AG04449 (cell line): ENCODE data around the gene GLS.

Experiments
- CTCF ChIA-PET: fragments of 350-600 bp; formaldehyde crosslinking; extraction: SDS; loops from one replicate; lab custom pipeline; 2021; ENCODE audit warnings: antibody characterized with exemption; lab: Yijun Ruan, JAX
- POLR2A ChIA-PET: fragments of 400-600, 350-600 bp; formaldehyde crosslinking; extraction: SDS; loops from one replicate; lab custom pipeline; 2020; ENCODE audit warnings: antibody characterized with exemption, inconsistent platforms; lab: Yijun Ruan, JAX
- DNase-seq: peaks from one replicate; pipeline ENCODE4 v3.0.0-alpha.2; 2010; ENCODE audit warnings: low read depth, low spot score
- H3K4me3 ChIP-seq: 2 replicates; pipeline ENCODE4 v1.5.1; 2011; ENCODE audit warnings: low read depth, mild to moderate bottlenecking, control low read depth, low read length
- TF ChIP-seq, protein P1 (sequence below): IDR thresholded peaks from one replicate; pipeline ENCODE4 v1.5.1; 2011; ENCODE audit warnings: mild to moderate bottlenecking, moderate library complexity, low read length, control low read depth, inconsistent platforms; ENCODE audit not compliant: insufficient read depth; ENCODE audit errors: missing control alignments

Gene GLS

DNA sequence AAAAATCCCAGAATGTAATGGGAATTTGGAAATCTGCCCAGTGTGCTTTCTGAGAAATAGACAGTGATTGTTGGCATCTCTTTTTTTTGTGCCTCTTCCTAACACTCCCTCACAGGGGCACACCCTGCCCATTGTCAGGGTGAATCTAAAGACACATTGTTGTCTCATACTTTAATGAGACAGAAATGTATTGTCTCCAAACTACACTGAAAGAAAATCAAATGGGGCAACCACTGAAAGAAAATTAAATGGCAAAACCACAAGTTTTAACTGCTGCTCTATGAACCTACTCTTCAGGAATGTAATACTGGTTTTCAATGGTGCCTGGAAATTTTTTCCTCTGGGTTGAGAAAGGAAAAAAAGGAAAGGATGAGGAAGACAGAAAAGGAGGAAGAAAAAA is 43.2 kb upstream of the GLS start:
- TF ChIP-seq, protein P1, sequence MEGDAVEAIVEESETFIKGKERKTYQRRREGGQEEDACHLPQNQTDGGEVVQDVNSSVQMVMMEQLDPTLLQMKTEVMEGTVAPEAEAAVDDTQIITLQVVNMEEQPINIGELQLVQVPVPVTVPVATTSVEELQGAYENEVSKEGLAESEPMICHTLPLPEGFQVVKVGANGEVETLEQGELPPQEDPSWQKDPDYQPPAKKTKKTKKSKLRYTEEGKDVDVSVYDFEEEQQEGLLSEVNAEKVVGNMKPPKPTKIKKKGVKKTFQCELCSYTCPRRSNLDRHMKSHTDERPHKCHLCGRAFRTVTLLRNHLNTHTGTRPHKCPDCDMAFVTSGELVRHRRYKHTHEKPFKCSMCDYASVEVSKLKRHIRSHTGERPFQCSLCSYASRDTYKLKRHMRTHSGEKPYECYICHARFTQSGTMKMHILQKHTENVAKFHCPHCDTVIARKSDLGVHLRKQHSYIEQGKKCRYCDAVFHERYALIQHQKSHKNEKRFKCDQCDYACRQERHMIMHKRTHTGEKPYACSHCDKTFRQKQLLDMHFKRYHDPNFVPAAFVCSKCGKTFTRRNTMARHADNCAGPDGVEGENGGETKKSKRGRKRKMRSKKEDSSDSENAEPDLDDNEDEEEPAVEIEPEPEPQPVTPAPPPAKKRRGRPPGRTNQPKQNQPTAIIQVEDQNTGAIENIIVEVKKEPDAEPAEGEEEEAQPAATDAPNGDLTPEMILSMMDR: no peak
- ChIA-PET POLR2A (interaction anchor here (1.0 to 2.5 kb wide), 3 partner anchors 10 to 24 kb away, joined by 3 to 11 read pairs (median 4); no protein-coding TSS in a partner anchor), CTCF (interaction anchor here (0.9 to 5.3 kb wide), 2 partner anchors 13 to 22 kb away, joined by 3 to 55 read pairs; no protein-coding TSS in a partner anchor)
- no peak for DNase-seq
- no peak overlapping the region for H3K4me3 ChIP-seq

DNA sequence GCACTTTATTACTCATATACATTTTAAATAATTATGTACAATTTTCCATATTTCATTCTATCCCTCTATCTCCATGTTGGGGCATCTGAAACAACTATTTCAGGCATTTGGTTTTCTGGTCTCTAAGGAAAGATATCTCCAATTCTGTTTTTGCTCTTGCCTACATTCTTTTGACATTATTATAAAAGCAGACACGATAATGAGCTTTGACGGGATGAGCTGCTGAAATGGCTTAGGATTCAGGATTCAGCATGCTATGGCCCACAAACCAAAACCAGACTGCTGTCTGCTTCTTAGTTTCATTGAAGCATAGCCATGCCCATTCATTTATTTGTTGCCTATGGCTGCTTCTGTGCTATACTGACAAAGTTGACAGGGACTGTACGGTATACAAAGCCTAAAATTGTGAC is 42.7 kb upstream of the GLS start:
- CTCF ChIA-PET: interaction anchor here (5.3 kb wide), 1 partner anchor 13 kb away, joined by 55 read pairs; no protein-coding TSS in a partner anchor
- TF ChIP-seq, protein P1: no peak
- H3K4me3 ChIP-seq: no peak overlapping the region
- DNase-seq: no peak
- POLR2A ChIA-PET: interaction anchor here (1.0 to 2.5 kb wide), 6 partner anchors 10 to 45 kb away, joined by 3 to 11 read pairs (median 8); partner anchors contain the start of gene GLS

DNA sequence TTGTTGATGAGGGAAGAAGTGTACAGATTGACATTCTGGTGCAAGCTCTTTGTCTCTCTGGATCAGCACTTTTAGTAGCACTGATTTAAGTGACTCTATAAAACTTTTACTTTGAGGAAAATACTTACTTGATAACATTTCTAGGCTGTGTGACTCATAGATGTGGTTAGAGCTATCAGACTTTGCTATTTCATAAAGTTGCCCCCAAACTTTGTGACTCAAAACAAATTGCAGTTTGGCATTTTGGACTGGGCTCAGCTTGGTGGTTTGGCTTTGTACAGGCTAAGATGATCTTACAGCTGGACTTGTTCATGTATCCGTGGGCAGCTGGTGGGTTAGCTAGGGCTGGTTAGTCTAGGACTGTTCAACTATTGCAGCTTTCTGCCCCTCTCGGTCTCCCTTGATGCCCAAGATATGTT is 42.1 kb upstream of the GLS start:
- TF ChIP-seq, protein P1: no peak
- H3K4me3 ChIP-seq: no peak overlapping the region
- ChIA-PET CTCF (interaction anchor here (1.0 to 5.3 kb wide), 2 partner anchors 12 to 15 kb away, joined by 3 to 55 read pairs; no protein-coding TSS in a partner anchor), POLR2A (interaction anchor here (0.6 to 2.5 kb wide), 7 partner anchors 9 to 48 kb away, joined by 3 to 11 read pairs (median 8); partner anchors contain the start of gene GLS)
- peak; percentile 64 for DNase-seq

DNA sequence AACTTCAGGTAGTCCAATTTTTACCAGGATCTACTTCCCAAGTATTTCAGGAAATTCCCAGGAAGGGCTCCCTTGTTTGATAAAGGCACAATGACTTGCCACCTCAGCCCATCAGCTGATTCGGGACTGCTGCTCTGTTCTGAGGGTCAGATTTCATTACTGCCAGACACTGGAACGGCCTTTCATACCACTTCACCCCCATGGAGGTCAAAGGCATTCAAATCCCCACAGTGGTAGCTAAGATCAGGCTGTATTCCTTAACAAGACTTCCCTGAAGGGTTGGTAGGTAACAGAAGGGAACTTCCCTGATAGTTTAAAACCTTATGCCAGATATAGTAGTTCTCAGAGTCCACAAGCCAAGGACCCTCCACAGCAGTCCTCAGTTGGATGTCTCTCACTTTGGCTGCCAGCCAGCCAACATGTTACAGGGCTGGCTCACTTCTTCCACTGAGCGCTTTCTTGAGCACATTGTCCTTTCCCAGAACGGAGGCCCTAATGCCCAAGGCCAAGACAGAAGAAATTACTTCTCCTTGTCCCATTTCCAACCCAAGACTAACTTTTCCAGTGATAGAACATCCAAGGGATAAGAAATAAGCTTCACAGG is 40.0 kb upstream of the GLS start:
- TF ChIP-seq, protein P1: no peak
- DNase-seq: no peak
- H3K4me3 ChIP-seq: no peak overlapping the region
- ChIA-PET CTCF (interaction anchor here (1.2 to 5.3 kb wide), 2 partner anchors 10 to 18 kb away, joined by 3 to 55 read pairs; no protein-coding TSS in a partner anchor), POLR2A (no interaction called here)

DNA sequence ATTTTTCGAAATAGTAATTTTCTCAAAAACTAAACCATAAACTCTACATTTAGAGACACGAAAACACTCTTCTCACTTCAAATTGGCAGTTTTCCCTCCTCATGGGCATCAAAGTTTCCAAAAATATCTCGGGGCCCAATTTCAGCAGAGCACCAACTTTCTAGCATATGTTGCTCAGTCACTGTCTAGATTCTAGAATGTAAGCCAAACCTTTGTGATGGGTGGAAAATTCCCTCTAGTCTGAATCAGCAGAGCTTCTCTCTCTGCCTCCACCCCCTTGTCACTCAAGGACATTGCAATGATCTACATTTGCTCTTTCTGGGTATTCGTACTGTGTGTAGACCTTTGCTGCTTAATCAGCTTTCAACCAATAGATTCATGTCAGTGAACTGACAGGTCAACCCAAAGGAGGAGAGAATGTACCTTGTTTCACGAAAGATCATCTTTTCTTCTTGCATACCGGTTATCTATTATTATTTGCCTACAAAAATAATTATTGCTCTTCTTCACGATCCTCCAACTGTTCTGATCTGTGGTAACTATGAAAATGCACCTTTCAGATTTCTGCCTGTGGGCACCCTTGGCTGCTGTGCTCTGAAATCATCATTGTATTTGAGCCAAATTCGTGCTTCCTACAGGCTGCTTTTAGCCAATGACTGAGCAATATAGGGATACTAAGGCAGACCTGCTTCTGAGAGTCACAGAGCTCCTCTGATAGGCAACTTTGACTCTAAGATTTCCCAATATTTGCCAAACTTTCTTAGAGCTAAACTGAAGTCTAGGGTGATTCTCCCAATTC is 38.7 kb upstream of the GLS start:
- CTCF ChIA-PET: interaction anchor here (0.6 to 5.3 kb wide), 3 partner anchors 9 to 17 kb away, joined by 3 to 55 read pairs (median 5); no protein-coding TSS in a partner anchor
- TF ChIP-seq, protein P1: no peak
- H3K4me3 ChIP-seq: no peak overlapping the region
- POLR2A ChIA-PET: no interaction called here
- no peak for DNase-seq
